Measurements from ENCODE around the gene ZNF57. TPM values are rescaled to one million over a fixed set of nuclear protein-coding genes. Genes with fewer than 3 reads are reported as not detected.

The ZNF57 gene
- total RNA-seq, 2 experiments from 2014 or later: 4.3 to 7.4 TPM

GRCh38 chr19:2853015-2853606, 47.6 kb upstream of the ZNF57 start:
- no TSS peak for BruUV-seq (replicated peaks)
- Histone ChIP-seq H3K27ac (ENCODE audit: low read depth, low read length, poor library complexity, severe bottlenecking) (no peak overlapping the region), H3K36me3 (ENCODE audit: insufficient read depth, low read length) (peaks cover 40% of the 10 kb centered on the region), H3K4me3 (ENCODE audit: low read depth, low read length, poor library complexity, severe bottlenecking) (no peak overlapping the region), H4K20me1 (ENCODE audit: insufficient read depth, low read length) (no peaks in the 10 kb centered on the region), H3K9me3 (ENCODE audit: low read length) (no peaks in the 10 kb centered on the region), H3K9me2 (ENCODE audit: insufficient read depth, low read length) (no peaks in the 10 kb centered on the region), H2AFZ (ENCODE audit: low read length) (no peak overlapping the region), H3K4me2 (ENCODE audit: low read length) (no peak overlapping the region), H3K79me2 (ENCODE audit: insufficient read depth, low read depth, low read length) (no peaks in the 10 kb centered on the region), H3K4me1 (ENCODE audit: insufficient read depth, low read length, poor library complexity, severe bottlenecking) (peaks cover 10% of the 10 kb centered on the region)
- POLR2A ChIA-PET: no interaction called here
- intact Hi-C loops (cut with micrococcal nuclease; ENCODE audit: unreplicated experiment): no loop called here
- CTCF ChIA-PET (ENCODE audit: unreplicated experiment): no interaction called here
- DNase-seq (ENCODE audit: low spot score): no peak
- TF ChIP-seq EZH2phosphoT487 (IDR thresholded peaks at IDR 0.05; ENCODE audit: borderline replicate concordance, low read depth, low read length): no peak
- TF ChIP-seq, protein P1, sequence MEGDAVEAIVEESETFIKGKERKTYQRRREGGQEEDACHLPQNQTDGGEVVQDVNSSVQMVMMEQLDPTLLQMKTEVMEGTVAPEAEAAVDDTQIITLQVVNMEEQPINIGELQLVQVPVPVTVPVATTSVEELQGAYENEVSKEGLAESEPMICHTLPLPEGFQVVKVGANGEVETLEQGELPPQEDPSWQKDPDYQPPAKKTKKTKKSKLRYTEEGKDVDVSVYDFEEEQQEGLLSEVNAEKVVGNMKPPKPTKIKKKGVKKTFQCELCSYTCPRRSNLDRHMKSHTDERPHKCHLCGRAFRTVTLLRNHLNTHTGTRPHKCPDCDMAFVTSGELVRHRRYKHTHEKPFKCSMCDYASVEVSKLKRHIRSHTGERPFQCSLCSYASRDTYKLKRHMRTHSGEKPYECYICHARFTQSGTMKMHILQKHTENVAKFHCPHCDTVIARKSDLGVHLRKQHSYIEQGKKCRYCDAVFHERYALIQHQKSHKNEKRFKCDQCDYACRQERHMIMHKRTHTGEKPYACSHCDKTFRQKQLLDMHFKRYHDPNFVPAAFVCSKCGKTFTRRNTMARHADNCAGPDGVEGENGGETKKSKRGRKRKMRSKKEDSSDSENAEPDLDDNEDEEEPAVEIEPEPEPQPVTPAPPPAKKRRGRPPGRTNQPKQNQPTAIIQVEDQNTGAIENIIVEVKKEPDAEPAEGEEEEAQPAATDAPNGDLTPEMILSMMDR (conservative IDR thresholded peaks at IDR 0.05; ENCODE audit: low read length): no peak

DNA sequence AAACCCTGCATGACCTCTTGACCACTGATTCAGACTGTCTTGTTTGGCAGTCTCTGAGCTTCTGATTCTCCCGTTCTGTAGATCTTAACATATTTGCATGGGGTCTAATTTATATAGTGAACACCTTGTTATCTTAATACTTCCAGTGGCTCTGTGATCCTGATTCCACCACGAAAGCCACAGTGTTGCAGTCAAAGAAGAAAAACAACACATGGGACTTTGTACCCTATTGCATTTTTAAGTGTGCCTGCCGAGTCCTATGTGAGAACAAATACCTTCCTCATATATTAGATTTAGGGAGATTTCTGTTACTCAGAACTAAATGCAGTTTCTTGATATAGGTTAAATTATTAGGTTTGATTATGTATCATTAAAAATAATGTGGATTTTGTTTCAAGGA, 45.9 kb upstream of the ZNF57 start:
- H3K4me2 ChIP-seq (ENCODE audit: low read length): no peak overlapping the region
- H4K20me1 ChIP-seq (ENCODE audit: insufficient read depth, low read length): no peaks in the 10 kb centered on the region
- ChIA-PET CTCF (ENCODE audit: unreplicated experiment) (no interaction called here), POLR2A (interaction anchor here (0.6 kb wide), 1 partner anchor 37 kb away, joined by 3 read pairs; no protein-coding TSS in a partner anchor)
- intact Hi-C loops (cut with micrococcal nuclease; ENCODE audit: unreplicated experiment): no loop called here
- BruUV-seq (replicated peaks): no TSS peak
- H3K36me3 ChIP-seq (ENCODE audit: insufficient read depth, low read length): peaks cover 40% of the 10 kb centered on the region
- no peak overlapping the region for H2AFZ ChIP-seq (ENCODE audit: low read length)
- H3K9me2 ChIP-seq (ENCODE audit: insufficient read depth, low read length): no peaks in the 10 kb centered on the region
- no peak overlapping the region for H3K27ac ChIP-seq (ENCODE audit: low read depth, low read length, poor library complexity, severe bottlenecking)
- no peak for DNase-seq (ENCODE audit: low spot score)
- H3K79me2 ChIP-seq (ENCODE audit: insufficient read depth, low read depth, low read length): no peaks in the 10 kb centered on the region
- H3K9me3 ChIP-seq (ENCODE audit: low read length): no peaks in the 10 kb centered on the region
- H3K4me3 ChIP-seq (ENCODE audit: low read depth, low read length, poor library complexity, severe bottlenecking): no peak overlapping the region
- TF ChIP-seq, protein P1 (conservative IDR thresholded peaks at IDR 0.05; ENCODE audit: low read length): no peak
- no peak for TF ChIP-seq EZH2phosphoT487 (IDR thresholded peaks at IDR 0.05; ENCODE audit: borderline replicate concordance, low read depth, low read length)
- peaks cover 8% of the 10 kb centered on the region for H3K4me1 ChIP-seq (ENCODE audit: insufficient read depth, low read length, poor library complexity, severe bottlenecking)

- Histone ChIP-seq H3K4me1 (ENCODE audit: insufficient read depth, low read length, poor library complexity, severe bottlenecking) (peaks cover 3% of the 10 kb centered on the region), H3K4me3 (ENCODE audit: low read depth, low read length, poor library complexity, severe bottlenecking) (no peak overlapping the region), H3K4me2 (ENCODE audit: low read length) (no peak overlapping the region), H3K9me3 (ENCODE audit: low read length) (no peaks in the 10 kb centered on the region), H3K27ac (ENCODE audit: low read depth, low read length, poor library complexity, severe bottlenecking) (no peak overlapping the region), H2AFZ (ENCODE audit: low read length) (no peak overlapping the region), H3K36me3 (ENCODE audit: insufficient read depth, low read length) (peaks cover 34% of the 10 kb centered on the region), H3K79me2 (ENCODE audit: insufficient read depth, low read depth, low read length) (no peaks in the 10 kb centered on the region), H4K20me1 (ENCODE audit: insufficient read depth, low read length) (no peaks in the 10 kb centered on the region), H3K9me2 (ENCODE audit: insufficient read depth, low read length) (no peaks in the 10 kb centered on the region)
- CTCF ChIA-PET (ENCODE audit: unreplicated experiment): interaction anchor here (0.6 kb wide), 1 partner anchor 286 kb away, joined by 4 read pairs; no protein-coding TSS in a partner anchor
- no peak for DNase-seq (ENCODE audit: low spot score)
- no TSS peak for BruUV-seq (replicated peaks)
- POLR2A ChIA-PET: no interaction called here
- TF ChIP-seq, protein P1 (conservative IDR thresholded peaks at IDR 0.05; ENCODE audit: low read length): no peak
- no peak for TF ChIP-seq EZH2phosphoT487 (IDR thresholded peaks at IDR 0.05; ENCODE audit: borderline replicate concordance, low read depth, low read length)
- intact Hi-C loops (cut with micrococcal nuclease; ENCODE audit: unreplicated experiment): no loop called here
Measured at GRCh38 chr19:2856457-2857050, 44.2 kb upstream of the ZNF57 start.
